ENCODE data around the gene IL21R. TPM values are rescaled to one million over a fixed set of nuclear protein-coding genes. Genes with fewer than 3 reads are reported as not detected.

The IL21R gene
- total and polyA plus RNA-seq, 10 of the 15 experiments (the other 5 are each of a cell fraction or from before 2014, with no cell fraction given): 5.3 to 138 (median 82.5) TPM

- TF ChIP-seq CEBPZ (IDR thresholded peaks at IDR 0.05; ENCODE audit: low read depth, low read length): no peak
- TF ChIP-seq TAF1 (IDR thresholded peaks at IDR 0.05; ENCODE audit: borderline replicate concordance, low read depth, low read length): no peak
- TF ChIP-seq TCF7 (IDR thresholded peaks at IDR 0.05; ENCODE audit: borderline replicate concordance): no peak
- no peak for TF ChIP-seq HDAC6 (IDR thresholded peaks at IDR 0.05; ENCODE audit: unreplicated experiment)
- no peak for TF ChIP-seq USF2 (IDR thresholded peaks at IDR 0.05; ENCODE audit: borderline replicate concordance, low read depth, low read length)
- TF ChIP-seq NFYA (IDR thresholded peaks at IDR 0.05; ENCODE audit: borderline replicate concordance, low read depth, low read length): no peak
- no peak for TF ChIP-seq KDM1A (IDR thresholded peaks at IDR 0.05; ENCODE audit: borderline replicate concordance)
These were observed 84.4 kb downstream of the IL21R start (continued) for GRCh38 chr16:27486344-27486743.

GRCh38 chr16:27486760-27487159 is 84.8 kb downstream of the IL21R start:
- no peaks in the 10 kb centered on the region for H3K79me2 ChIP-seq (ENCODE audit: control insufficient read depth, insufficient read depth, low read length)
- intact Hi-C loops (cut with micrococcal nuclease; ENCODE audit: unreplicated experiment) (no loop called here), in situ Hi-C loops (cut with MboI) (no loop called here)
- no peaks in the 10 kb centered on the region for H3K9me3 ChIP-seq (replicated peaks; ENCODE audit: control insufficient read depth, insufficient read depth, low read length)
- ATAC-seq: no peak
- H3K27ac ChIP-seq (ENCODE audit: control insufficient read depth, insufficient read depth): no peak overlapping the region
- no peaks in the 10 kb centered on the region for H4K20me1 ChIP-seq (ENCODE audit: control insufficient read depth, insufficient read depth)
- 76% methylated on average over 3 of the region's 3 CpGs for WGBS (ENCODE audit: insufficient coverage, insufficient replicate concordance, low lambda C conversion rate, missing lambda C conversion rate)
- H3K4me3 ChIP-seq: no peak overlapping the region
- H2AFZ ChIP-seq (ENCODE audit: control insufficient read depth, low read depth, low read length): no peak overlapping the region
- ChIA-PET POLR2A (no interaction called here), SMC1A (ENCODE audit: uncharacterized antibody, unreplicated experiment) (no interaction called here), CTCF (no interaction called here), RAD21 (ENCODE audit: unreplicated experiment) (no interaction called here)
- FAIRE-seq: no peak
- no peaks in the 10 kb centered on the region for H3K4me1 ChIP-seq (ENCODE audit: control insufficient read depth, insufficient read depth, low read length)
- peaks cover 28 to 37% of the 10 kb centered on the region in 2 experiments for H3K36me3 ChIP-seq (ENCODE audit: control insufficient read depth in 2 of 2, insufficient read depth in 2 of 2, low read length in 1 of 2)
- no peak overlapping the region for H3K4me2 ChIP-seq (ENCODE audit: control insufficient read depth, insufficient read depth)
- no peaks in the 10 kb centered on the region for H3K27me3 ChIP-seq (replicated peaks in 1 of 2; ENCODE audit: control insufficient read depth in 2 of 2, insufficient read depth in 2 of 2, low read length in 1 of 2)
- BruUV-seq (replicated peaks): no TSS peak
- no peak overlapping the region for H3K9ac ChIP-seq (ENCODE audit: control insufficient read depth, insufficient read depth, low read length)
- DNase-seq (ENCODE audit: low read depth, low spot score): no peak
- TF ChIP-seq POLR2AphosphoS5 (IDR thresholded peaks at IDR 0.05; ENCODE audit: low read length) (no peak), NBN (IDR thresholded peaks at IDR 0.05) (no peak), NFIC (IDR thresholded peaks at IDR 0.05; ENCODE audit: low read depth, low read length) (no peak), STAT1 (conservative IDR thresholded peaks at IDR 0.05) (no peak), CUX1 (IDR thresholded peaks at IDR 0.05; ENCODE audit: insufficient replicate concordance, low read depth, low read length) (no peak)
